Astrocyte (in vitro differentiated cells and primary cell): ENCODE results near the gene TPH2.

Source experiments
- EZH2 ChIP-seq: IDR thresholded peaks from 2 replicates; pipeline ENCODE4 v1.6.1; 2012; ENCODE audit warnings: mild to moderate bottlenecking, low read length, inconsistent platforms; ENCODE audit not compliant: insufficient read depth
- TF ChIP-seq, protein P1 (sequence below): IDR thresholded peaks from 2 replicates; pipeline ENCODE4 v1.5.1; 2011; ENCODE audit warnings: low read depth, mild to moderate bottlenecking, inconsistent platforms, low read length, moderate library complexity; ENCODE audit not compliant: insufficient read depth

DNA sequence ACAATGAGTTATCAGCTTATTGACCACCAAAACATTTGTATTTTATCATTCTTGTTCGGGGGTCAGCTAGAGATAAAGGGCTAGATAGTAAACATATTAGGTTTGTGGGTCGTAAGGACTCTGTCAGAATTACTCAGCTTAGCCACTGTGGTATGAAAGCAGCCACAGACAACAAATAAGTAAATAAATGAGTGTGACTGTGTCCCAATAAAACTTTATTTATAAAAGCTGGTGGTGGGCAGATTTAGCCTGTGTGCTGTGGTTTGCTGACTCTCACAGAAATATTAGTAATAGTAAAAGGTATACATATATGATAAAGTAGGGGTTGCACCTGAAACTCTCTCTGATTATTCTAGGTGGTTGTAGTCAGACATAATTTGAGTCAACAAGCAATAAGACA, 56.1 kb downstream of the TPH2 start:
- TF ChIP-seq, protein P1, sequence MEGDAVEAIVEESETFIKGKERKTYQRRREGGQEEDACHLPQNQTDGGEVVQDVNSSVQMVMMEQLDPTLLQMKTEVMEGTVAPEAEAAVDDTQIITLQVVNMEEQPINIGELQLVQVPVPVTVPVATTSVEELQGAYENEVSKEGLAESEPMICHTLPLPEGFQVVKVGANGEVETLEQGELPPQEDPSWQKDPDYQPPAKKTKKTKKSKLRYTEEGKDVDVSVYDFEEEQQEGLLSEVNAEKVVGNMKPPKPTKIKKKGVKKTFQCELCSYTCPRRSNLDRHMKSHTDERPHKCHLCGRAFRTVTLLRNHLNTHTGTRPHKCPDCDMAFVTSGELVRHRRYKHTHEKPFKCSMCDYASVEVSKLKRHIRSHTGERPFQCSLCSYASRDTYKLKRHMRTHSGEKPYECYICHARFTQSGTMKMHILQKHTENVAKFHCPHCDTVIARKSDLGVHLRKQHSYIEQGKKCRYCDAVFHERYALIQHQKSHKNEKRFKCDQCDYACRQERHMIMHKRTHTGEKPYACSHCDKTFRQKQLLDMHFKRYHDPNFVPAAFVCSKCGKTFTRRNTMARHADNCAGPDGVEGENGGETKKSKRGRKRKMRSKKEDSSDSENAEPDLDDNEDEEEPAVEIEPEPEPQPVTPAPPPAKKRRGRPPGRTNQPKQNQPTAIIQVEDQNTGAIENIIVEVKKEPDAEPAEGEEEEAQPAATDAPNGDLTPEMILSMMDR: no peak
- no peak for TF ChIP-seq EZH2
